GOT3 (cell line): ENCODE data around the gene IL13RA1.
"Not testable (repeated sequence)": the region's sequence is repeated elsewhere in the genome, so short reads cannot be mapped to it uniquely, and the experiment has no call there.

Experiments
- DNase-seq: peaks from one replicate; lab custom pipeline; 2025; ENCODE audit warnings: mixed read lengths; lab: John Stamatoyannopoulos, UW

IL13RA1 gene

GRCh38 chrX:118780509-118780908, 53.1 kb downstream of the IL13RA1 start:
- DNase-seq = no peak

GRCh38 chrX:118780911-118781310, 53.5 kb downstream of the IL13RA1 start:
- DNase-seq = no peak

GRCh38 chrX:118795528-118796280, 68.3 kb downstream of the IL13RA1 start:
- DNase-seq = no peak

- DNase-seq = no peak
Observed at GRCh38 chrX:118802857-118803256, 75.5 kb downstream of the IL13RA1 start.

- peak; percentile 0 for DNase-seq
Observed at GRCh38 chrX:118807151-118808017, 80.0 kb downstream of the IL13RA1 start.

- not testable (repeated sequence) for DNase-seq
Observed at GRCh38 chrX:118817257-118817656, 89.9 kb downstream of the IL13RA1 start.

GRCh38 chrX:118823263-118824172, 96.1 kb downstream of the IL13RA1 start, which contains the start of gene ZCCHC12:
ZCCHC12 (plus strand) TSS chrX:118823824; CDS start chrX:118825245, 1,421 bp downstream.
- no peak for DNase-seq

GRCh38 chrX:118824173-118824730, 96.8 kb downstream of the IL13RA1 start:
- DNase-seq = no peak

GRCh38 chrX:118825227-118825626, 97.8 kb downstream of the IL13RA1 start:
- DNase-seq = no peak

GRCh38 chrX:118839334-118839958, 112.0 kb downstream of the IL13RA1 start:
- peak; percentile 11 for DNase-seq
